HepG2 (cell line): ENCODE measurements around the gene FN1. TPM values are rescaled to one million over a fixed set of nuclear protein-coding genes. Genes with fewer than 3 reads are reported as not detected.

Experiments
- ADNP ChIP-seq: sonication (generic); formaldehyde crosslinking; IDR thresholded peaks from 2 replicates; pipeline ENCODE4 v1.4.0; 2020; ENCODE audit warnings: missing genetic modification reagents
- CC2D1A ChIP-seq: sonication (generic); formaldehyde crosslinking; IDR thresholded peaks from 2 replicates; pipeline ENCODE4 v1.8.1; 2023; ENCODE audit warnings: mild to moderate bottlenecking, missing genetic modification reagents
- FIP1L1 ChIP-seq: fragments of 200-400 bp; formaldehyde crosslinking; IDR thresholded peaks from 2 replicates; pipeline ENCODE4 v1.6.1; 2018; ENCODE audit warnings: low read depth, mild to moderate bottlenecking, low read length, moderate library complexity, borderline replicate concordance; ENCODE audit not compliant: insufficient read depth
- FOXO4 ChIP-seq: sonication (generic); formaldehyde crosslinking; conservative IDR thresholded peaks from 2 replicates; pipeline ENCODE4 v1.8.1; 2023; ENCODE audit warnings: missing genetic modification reagents
- GPBP1L1 ChIP-seq: sonication (generic); formaldehyde crosslinking; IDR thresholded peaks from 2 replicates; pipeline ENCODE4 v1.5.0; 2020; ENCODE audit warnings: mild to moderate bottlenecking, missing genetic modification reagents
- HHEX ChIP-seq: IDR thresholded peaks from 2 replicates; pipeline ENCODE4 v1.6.1; 2016; ENCODE audit warnings: control low read depth
- HNF4G ChIP-seq, 2 experiments: sonication (generic) in 1 of 2; formaldehyde crosslinking in 1 of 2; IDR thresholded peaks; 2 replicates each; pipeline versions ENCODE4 v1.4.0 to v1.6.1; 2011 to 2020; ENCODE audit warnings: borderline replicate concordance in 2 of 2, low read depth in 2 of 2, mild to moderate bottlenecking in 2 of 2, low read length in 1 of 2, missing genetic modification reagents in 1 of 2, moderate library complexity in 1 of 2
- HNRNPK ChIP-seq: fragments of 200-400 bp; formaldehyde crosslinking; IDR thresholded peaks from 2 replicates; pipeline ENCODE4 v1.6.1; 2018; ENCODE audit warnings: low read length, low read depth, moderate library complexity, mild to moderate bottlenecking; ENCODE audit not compliant: poor library complexity, severe bottlenecking
- JDP2 ChIP-seq: sonication (generic); formaldehyde crosslinking; IDR thresholded peaks from 2 replicates; pipeline ENCODE4 v1.8.1; 2022; ENCODE audit warnings: missing genetic modification reagents, borderline replicate concordance
- MNT ChIP-seq: fragments of 450-650 bp; IDR thresholded peaks from 2 replicates; pipeline ENCODE4 v1.6.1; 2016
- NR3C1 ChIP-seq: sonication (generic); formaldehyde crosslinking; IDR thresholded peaks from 2 replicates; pipeline ENCODE4 v1.4.0; 2020; ENCODE audit warnings: missing genetic modification reagents
- SKIL ChIP-seq: sonication (generic); formaldehyde crosslinking; IDR thresholded peaks from 2 replicates; pipeline ENCODE4 v1.8.0; 2022; ENCODE audit warnings: missing genetic modification reagents, mild to moderate bottlenecking, moderate library complexity, borderline replicate concordance
- SRF ChIP-seq: IDR thresholded peaks from 2 replicates; pipeline ENCODE4 v1.6.1; 2011; ENCODE audit warnings: mild to moderate bottlenecking, low read depth, low read length, moderate library complexity
- TEF ChIP-seq: sonication (generic); formaldehyde crosslinking; IDR thresholded peaks from 2 replicates; pipeline ENCODE4 v1.5.0; 2020; ENCODE audit warnings: missing genetic modification reagents
- YEATS2 ChIP-seq: sonication (generic); formaldehyde crosslinking; IDR thresholded peaks from 2 replicates; pipeline ENCODE4 v1.4.0; 2020; ENCODE audit warnings: missing genetic modification reagents, borderline replicate concordance
- ZBTB44 ChIP-seq: sonication (generic); formaldehyde crosslinking; IDR thresholded peaks from 2 replicates; pipeline ENCODE4 v1.4.0; 2020; ENCODE audit warnings: missing genetic modification reagents
- ZNF431 ChIP-seq: sonication (generic); formaldehyde crosslinking; IDR thresholded peaks from 2 replicates; pipeline ENCODE4 v1.9.0; 2022; ENCODE audit warnings: missing genetic modification reagents, low read depth, mild to moderate bottlenecking, borderline replicate concordance
- ZNF468 ChIP-seq: sonication (generic); formaldehyde crosslinking; IDR thresholded peaks from 2 replicates; pipeline ENCODE4 v1.8.0; 2022; ENCODE audit warnings: mild to moderate bottlenecking, moderate library complexity, missing genetic modification reagents
- ZNF7 ChIP-seq: IDR thresholded peaks from 2 replicates; pipeline ENCODE4 v1.6.1; 2016; ENCODE audit warnings: missing biosample characterization, missing genetic modification reagents
- ZNF790 ChIP-seq: sonication (generic); formaldehyde crosslinking; IDR thresholded peaks from 2 replicates; pipeline ENCODE4 v1.8.0; 2022; ENCODE audit warnings: missing genetic modification reagents, mild to moderate bottlenecking, borderline replicate concordance
- polyA plus RNA-seq, 8 experiments: library from polyadenylated mRNA; depleted of rRNA in 3 of 8; stranded (reverse) in 7 of 8; unstranded in 1 of 8; fragments of >200 nt; fragmentation: Illumina TruSeq in 4 of 8; extraction: Trizol in 4 of 8; gene quantifications; 2 replicates each; pipeline versions ENCODE4 v1.2.1 to v1.2.3, GENCODE V29; 2011 to 2016; ENCODE audit warnings: low read depth in 4 of 8, missing spikeins in 1 of 8, mixed read lengths in 1 of 8; ENCODE audit not compliant: insufficient read depth in 1 of 8
- total RNA-seq, 5 experiments: library from RNA; depleted of rRNA; stranded (reverse); fragments of >200 nt; fragmentation: Illumina TruSeq; extraction: Trizol; gene quantifications; 2 replicates each; pipeline ENCODE4 v1.2.3, GENCODE V29; 2016; ENCODE audit warnings: low read depth in 1 of 5

The FN1 gene
- total and polyA plus RNA-seq, 2 of the 13 experiments (the other 11 are each of a cell fraction or from before 2014, with no cell fraction given): 1,847 to 6,471 TPM

GRCh38 chr2:215374002-215374401 lies 61.9 kb downstream of the FN1 start (continued):
- TF ChIP-seq ZNF790 (CRISPR knock-in tag) (no peak), CC2D1A (no peak), HHEX (no peak), HNRNPK (no peak), YEATS2 (no peak), HNF4G (IDR thresholded peaks at IDR 0.05; ENCODE audit: borderline replicate concordance, low read depth, low read length) (no peak), HNF4G (CRISPR knock-in tag; IDR thresholded peaks at IDR 0.05; ENCODE audit: borderline replicate concordance, low read depth) (no peak), GPBP1L1 (no peak), NR3C1 (no peak), SKIL (CRISPR knock-in tag) (no peak), ZNF7 (CRISPR knock-in tag) (no peak), FOXO4 (0 out of 2 replicates have a peak, but pooled peaks have one; percentile 35), ZBTB44 (CRISPR knock-in tag) (no peak), ADNP (no peak), MNT (no peak), TEF (CRISPR knock-in tag) (no peak), ZNF468 (no peak), FIP1L1 (no peak), ZNF431 (CRISPR knock-in tag) (0 out of 2 replicates have a peak, but pooled peaks have one; percentile 28), JDP2 (CRISPR knock-in tag) (no peak), SRF (no peak)
